Activated CD8-positive, alpha-beta memory T cell treated with anti-CD3 and anti-CD28 coated beads, Interleukin-2, amount 50 U/mL, for 48 hours (primary cell): ENCODE measurements around the gene HEXD.

Source experiments
- DNase-seq: peaks from one replicate; pipeline ENCODE4 v3.0.0-alpha.2; 2020

HEXD gene

DNA sequence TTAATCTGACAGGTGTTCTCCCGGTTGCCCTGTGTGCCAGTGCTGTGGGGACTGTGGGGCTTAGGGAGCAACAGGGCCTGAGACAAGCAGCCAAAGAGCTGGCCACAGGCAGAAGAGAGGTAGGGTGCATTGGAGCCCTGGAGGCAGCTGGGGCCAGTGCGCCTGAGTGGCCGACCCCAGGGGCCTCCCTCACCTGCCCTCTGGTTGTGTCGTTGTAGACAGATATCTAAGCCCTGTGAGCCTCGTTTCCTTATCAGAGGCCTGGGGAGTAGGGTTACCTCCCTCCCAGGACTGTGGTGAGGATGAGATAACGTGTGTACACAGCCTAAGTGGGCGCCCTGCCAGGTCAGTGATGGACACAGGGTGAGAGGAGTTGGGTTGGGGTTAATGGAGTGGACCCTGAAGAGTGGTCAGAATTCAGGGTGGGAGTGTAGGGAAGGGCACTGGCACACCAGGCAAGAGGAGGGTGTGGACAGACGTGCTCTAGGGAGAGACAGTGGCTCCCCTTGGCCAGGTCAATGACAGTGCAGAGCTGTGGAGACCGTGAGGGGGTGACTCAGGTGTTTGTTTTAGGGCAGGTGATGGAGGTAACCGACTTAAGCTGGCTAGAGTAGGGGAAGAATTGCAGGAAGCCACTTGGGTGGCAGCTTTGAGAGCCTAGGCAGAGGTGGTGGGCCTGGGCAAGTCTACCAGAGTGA, 43.8 kb downstream of the HEXD start:
- no peak for DNase-seq

DNA sequence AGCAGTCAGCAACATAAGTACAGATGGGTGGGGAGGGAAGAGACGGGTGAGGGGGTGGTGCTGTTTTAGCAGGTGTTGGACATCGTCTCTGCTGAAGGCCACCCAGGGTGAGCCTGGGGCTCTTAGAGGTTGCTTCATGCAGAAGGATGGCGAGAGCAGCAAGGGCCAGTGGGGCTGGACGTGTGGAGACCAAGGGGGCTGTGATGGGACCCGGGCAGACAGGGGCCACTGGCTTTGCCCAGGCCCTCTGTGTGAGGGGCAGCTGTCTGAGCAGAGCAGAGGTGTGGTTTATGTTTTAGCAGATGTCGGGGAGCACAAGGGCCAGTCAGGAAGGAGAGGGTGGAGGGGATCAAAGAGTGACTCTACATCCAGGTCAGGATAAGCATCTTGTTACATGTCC, 45.2 kb downstream of the HEXD start:
- DNase-seq, result no peak

DNA sequence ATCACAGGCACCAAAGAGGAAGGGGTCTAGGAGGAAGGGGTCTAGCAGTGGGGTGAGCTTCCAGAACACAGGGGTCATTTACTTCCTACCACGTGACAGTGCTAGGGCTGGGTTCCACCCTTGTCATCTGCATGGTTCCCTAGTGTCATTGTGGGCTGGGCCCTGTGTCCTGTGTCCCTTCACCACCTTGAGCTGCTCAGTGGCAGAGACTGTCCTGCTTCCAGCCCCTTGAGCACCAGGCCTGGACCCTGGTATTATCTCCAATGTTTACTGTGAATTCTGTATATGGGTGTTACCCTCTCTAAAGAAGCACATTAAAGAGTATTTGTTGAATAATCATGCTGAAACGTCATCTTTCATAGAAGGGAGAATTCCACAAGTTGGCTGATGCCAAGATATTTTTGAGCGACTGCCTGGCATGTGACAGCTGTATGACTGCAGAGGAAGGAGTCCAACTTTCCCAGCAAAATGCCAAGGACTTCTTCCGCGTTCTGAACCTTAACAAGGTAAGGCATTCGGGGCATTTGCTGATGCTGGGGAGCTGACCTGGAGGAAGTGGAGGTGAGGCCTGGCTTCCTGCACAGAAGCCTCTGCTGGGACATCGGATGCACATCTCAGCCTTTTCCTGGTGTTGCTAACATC, 45.9 kb downstream of the HEXD start:
- DNase-seq, result no peak

DNA sequence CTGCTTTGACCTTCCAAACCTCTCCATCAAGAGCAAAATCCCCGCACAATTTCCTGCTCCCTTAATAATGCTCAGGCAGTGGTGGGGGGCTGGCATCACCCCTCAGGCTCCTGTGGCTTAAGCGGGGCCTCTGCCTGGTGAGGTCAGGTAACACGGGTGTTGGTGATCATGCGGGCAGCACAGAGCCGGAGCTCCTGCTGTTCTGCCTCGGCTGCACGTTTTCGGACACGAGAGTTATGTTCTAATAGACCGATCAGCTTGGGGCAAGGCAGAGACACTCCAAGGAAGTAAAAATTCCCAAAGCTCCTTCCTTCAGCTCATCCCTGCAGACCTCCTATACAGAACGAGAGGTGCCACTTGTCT, 46.4 kb downstream of the HEXD start:
- no peak for DNase-seq

DNA sequence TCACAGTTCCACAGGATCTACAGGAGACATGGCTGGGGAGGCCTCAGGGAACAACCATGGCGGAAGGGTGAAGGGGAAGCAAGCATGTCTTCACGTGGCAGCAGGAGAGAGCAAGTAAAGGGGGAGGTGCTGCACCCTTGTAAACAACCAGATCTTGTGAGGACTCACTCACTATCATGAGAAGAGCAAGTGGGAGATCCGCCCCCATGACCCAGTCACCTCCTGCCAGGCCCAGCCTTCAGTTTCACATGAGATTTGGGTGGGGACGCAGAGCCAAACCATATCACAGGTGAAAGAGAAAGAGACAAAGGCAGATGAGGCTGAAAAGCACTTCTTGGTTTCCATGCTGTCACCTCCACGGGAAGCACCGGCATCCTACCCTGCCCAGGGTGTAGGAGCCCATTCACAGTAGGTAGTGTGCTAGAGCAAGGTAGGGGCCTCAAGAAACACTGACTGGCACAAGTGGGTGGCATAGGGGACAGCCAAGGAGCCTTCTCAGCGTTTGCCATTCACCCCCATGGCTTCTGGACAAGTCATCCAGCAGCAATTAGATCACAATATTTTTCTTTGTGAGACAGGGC, 47.0 kb downstream of the HEXD start:
- DNase-seq, result no peak

DNA sequence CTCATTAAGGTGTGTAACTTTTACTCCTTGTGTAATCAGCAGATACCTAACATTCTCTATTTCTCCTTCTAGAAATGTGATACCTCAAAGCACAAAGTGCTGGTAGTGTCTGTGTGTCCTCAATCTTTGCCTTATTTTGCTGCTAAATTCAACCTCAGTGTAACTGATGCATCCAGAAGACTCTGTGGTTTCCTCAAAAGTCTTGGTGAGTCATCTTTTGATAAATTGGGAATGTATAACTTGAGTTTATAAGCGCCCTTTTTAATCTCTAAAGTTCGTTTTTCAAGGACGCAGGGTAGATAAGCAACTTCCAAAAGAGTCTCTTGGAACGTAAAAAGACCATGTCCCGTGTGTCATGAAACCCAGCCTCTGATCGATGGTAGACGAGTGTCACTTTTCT, 50.5 kb downstream of the HEXD start:
- no peak for DNase-seq

DNA sequence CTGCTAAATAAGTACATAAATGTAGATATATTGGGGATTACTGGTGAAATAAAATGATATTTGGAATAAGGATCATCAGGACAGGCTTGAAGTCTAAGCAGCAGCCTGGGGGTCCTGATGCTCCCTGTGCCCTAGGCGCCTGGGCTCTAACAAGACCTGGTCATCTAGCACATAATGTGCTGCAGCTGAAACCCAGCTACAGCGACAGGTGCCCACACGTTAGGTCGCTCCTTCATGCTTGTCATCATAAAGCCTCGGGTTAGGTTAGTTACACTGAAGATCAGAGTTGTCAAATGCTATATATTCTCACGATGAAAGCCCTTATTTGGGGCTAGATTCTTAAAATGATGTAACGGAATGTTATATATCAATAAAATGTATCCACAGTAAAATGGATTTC, 51.9 kb downstream of the HEXD start:
- DNase-seq, result no peak

DNA sequence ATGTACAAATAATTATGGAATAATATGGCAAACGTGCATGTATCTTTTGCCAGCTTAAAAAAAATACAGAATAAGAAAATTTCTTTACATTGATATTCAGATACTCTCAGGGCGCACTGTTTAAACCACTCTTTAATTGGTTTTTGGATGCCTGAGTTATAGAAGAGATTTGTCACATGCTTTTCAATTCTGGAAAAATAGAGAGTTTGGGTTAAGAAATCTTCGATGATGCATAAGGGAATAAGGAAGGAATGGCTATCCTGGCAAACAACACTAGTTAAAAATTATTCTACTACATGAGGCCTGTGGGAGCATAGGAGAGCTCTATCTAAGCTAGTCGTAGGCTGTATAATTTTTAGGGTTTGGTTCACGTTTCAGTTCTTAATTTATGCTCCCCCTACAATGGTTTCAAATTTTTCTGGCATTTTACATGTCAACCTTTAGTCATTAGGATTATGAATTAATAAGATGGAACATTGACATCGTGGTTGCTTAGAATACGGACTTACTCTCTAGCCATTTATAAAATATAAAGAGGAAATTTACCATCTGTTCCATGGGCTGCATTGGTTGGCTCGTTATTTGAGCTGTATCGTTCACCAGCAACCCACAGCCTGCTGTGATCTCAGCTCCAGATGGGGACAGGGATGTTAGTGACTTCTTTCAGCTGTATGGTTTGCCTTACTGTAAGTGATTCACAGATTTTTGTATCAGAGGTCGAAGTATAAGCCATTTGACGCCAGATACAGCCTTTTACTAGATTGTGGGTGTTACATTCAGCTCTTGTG, 56.3 kb downstream of the HEXD start:
- no peak for DNase-seq

DNA sequence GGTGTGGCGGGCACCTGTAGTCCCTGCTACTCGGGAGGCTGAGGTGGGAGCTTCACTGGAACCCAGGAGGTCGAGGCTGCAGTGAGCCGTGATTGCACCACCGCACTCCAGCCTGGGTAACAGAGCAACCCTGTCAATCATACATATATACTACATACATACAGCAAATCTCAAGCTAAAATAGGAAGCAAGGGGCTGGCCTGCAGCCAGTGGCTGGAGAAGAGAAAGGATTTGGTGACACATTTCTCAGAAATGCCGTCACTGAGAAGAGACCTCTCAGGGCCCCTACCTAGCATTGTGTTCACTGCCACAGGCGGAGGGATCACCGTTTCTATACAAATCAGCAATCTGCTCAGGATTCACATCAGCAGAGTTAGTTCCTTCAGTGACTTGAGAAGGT, 57.3 kb downstream of the HEXD start:
- DNase-seq, result no peak

DNA sequence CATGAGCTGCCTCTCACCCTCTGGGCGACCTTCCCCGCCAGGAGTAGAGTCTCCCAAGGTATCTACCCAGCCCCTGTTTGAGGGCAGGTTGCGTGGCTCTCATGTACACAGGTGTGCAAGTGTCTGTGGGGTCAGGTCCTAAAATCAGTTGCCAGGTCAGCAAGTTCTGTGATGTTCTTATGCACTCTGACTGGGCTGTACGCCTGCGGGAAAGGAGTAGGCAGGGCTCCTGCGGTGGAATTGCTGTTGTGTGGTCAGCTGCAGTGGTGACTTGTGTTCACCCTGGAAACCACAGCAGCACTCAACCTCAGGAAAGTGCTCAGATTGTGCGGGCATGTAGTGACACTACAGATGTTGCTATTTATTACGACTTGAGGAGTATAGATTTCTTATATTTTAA, 59.8 kb downstream of the HEXD start:
- no peak for DNase-seq

DNA sequence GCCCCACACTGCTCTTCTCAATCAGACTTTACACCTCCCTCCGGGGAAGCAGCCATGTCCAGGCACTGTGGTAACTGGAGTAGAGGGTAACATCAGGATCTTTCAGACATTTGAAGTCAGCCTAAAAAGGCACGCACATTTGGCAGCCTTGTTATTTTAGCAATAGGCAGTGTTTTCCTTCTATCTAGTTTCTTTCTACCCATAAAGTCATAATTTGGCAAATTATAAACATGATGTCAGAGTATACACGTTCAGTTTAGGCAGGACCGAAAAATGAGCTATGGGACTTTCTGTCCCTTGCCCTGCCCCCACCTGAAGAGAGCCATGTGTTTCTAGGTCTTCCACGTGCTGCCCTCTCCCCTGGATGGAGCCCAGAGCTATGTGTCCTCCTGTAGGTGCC, 61.5 kb downstream of the HEXD start:
- DNase-seq, result no peak

DNA sequence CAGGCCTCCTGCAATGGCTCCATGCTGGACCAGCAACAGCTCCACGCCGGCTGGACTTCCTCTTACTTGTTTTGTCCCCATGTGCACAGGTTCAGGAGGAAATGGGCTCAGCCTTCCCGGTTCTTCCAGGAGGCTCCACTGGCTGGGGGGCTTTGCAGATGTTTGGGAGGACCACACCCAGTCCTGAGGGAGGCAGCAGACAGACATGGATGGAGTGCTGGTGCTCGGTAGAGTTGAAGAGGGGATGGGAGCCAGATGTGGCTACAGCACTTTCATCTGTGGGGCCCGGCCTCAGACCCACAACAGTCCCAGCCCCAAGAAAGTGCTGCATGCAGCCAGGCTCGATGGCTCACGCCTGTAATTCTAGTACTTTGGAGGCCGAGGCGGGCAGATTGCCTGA, 62.2 kb downstream of the HEXD start:
- no peak for DNase-seq

DNA sequence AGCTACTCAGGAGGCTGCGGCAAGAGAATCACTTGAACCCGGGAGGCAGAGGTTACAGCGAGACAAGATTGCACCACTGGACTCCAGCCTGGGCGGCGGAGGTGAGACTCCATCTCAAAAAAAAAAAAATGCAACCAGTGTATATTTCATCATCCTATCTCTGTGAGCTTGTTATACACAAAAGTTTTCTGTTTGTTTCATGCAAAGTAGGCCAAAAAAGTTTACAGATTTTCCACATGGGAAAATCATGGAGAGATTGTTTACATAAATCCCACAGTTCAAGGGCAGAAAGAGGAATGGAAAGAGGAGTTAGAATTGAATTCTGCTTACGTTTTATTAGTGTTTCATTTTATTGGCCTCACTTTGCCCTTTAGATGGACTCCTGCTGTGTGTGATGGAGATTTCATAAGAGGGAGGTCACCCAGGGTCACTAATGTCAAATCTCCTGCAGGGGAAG, 65.1 kb downstream of the HEXD start:
- no peak for DNase-seq

DNA sequence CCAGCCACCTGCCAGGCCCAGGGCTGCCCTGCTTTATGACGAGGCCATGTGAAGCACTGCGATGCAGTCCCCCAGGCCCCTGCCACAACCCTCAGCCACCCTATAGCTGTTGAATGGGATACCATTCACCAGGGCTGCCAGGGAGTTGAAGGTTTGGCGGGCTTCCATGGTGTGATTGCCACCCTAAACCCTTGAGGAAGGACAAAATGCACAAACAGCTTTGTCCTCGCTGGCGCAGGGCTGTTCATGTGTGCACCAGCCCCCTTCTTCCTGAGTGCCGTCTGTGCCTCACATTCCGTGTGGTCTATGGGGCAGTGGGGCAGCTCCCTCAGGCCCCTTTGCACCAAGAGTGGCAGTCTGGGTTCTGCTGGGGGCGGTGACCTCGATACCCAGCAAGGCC, 65.7 kb downstream of the HEXD start:
- DNase-seq, result no peak

DNA sequence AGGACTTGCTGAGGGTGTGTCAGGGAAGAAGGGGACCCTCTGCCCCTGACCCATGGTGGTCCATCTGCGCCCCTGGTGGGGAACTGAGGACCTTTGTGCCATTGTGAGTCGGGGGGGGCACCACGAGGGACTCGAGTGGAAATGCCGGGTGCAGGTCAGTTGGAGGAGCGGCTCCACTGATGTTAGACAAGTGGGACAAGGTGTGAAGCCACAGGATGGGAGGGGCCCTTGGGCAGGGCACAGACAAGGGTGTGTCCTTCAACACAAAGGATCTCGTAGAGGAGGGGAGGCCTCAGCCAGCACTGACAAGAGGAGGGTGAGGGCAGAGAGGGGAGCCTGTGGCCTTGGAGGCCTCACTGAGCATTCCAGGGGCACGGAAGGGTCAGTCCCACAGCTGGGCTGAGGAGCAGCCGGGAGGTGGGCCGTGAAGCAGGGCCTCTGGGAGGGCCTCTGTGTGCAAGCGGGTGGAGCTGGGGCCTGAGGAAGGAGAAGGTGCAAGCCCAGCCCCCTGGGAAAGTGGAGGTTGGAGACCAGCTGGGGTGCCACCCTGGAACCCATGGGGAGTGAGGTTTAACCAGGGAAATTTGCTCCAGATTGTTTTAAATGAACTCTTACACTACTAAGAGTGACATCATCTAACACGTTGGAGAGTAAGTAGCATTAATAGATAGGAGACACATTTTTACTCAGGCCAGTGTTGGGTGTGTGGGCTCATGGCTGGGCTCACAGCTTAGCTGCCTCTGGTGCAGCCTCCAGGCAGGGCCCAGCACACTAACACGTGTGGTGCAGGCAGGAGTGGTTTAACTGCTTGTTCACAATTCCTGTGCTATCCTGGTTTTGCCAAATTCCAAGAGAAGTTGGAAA, 68.3 kb downstream of the HEXD start:
- DNase-seq, result no peak

DNA sequence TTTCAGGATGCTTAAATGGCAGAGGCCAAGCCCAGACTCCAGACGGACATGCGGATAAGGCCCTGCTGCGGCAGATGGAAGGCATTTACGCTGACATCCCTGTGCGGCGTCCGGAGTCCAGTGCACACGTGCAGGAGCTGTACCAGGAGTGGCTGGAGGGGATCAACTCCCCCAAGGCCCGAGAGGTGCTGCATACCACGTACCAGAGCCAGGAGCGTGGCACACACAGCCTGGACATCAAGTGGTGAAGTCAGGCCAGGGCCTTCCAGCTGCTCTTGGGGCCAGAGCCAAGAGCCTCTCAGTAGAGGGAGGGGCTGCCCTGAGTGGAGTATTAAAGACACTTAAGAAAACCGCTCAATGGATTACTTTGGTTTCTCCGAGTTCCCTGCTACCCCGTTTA, 69.8 kb downstream of the HEXD start:
- no peak for DNase-seq

DNA sequence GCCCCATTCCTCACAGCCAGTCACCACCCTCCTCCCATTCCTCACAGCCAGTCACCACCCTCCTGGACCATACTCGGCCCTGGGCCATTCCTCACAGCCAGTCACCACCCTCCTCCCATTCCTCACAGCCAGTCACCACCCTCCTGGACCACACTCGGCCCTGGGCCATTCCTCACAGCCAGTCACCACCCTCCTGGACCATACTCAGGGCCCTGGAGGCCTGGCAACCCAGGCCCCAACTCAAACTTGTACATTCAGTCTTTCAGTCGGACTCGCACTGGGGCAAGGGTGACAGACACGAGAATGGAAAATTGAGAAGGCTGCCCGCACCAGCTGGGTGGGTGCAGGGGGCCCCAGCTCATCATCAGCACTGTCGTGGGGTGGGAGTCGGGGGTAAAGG, 71.0 kb downstream of the HEXD start:
- no peak for DNase-seq

DNA sequence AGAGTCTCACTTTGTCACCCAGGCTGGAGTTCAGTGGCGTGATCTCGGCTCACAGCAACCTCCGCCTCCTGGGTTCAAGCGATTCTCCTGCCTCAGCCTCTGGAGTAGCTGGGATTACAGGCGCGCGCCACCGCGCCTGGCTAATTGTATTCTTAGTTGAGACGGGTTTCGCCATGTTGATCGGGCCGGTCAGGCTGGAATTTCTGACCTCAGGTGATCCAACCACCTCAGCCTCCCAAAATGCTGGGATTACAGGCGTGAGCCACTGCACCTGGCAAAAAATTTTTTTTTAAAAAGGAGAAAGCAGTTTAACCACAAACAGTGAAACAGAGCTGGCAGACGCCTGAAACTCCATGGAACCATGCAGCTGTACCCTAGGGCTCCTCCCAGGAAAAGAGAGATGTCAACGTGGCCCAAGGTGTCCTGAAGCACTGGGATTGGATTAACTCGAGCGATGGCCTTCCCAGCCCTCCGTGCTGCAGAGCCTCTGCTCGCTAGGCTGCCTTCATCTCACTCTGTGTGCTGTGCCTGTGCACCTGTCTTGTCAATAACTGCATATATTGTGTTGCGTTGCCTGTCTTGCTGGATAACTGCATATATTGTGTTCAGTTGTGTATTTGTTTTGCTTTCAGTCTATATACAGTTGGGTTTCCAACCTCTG, 71.8 kb downstream of the HEXD start:
- DNase-seq, result no peak

DNA sequence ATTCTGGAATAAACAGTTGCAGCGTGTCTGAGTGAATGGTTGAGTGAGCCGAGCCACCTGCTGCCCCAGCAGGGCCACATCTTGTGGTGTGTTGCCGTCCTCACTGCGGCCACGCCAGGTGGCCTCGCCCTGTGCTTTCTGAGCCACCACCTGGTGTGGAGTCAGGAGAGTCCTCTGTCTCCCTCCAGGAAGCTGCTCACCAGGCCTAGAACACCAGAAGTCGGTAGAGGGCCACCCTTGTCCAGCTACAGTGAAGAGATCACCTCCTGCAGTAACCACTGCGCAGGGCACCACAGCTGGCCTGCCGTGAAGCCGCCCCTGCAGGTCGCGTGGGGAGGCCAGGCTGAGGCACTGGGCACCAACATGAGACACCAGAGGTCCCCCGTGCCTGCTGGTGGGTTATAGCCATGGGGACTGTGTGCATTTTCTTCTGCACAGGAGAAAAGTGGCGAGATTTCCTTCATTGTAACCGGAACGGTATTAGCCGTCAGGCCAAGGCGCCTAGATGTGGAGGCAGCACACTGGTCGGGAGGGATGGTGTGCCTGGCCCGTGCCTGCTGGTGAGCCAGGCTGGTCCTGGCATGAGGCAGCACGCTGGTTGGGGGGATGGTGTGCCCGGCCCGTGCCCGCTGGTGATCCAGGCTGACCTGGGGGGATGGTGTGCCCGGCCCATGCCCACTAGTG, 72.5 kb downstream of the HEXD start:
- DNase-seq, result no peak

DNA sequence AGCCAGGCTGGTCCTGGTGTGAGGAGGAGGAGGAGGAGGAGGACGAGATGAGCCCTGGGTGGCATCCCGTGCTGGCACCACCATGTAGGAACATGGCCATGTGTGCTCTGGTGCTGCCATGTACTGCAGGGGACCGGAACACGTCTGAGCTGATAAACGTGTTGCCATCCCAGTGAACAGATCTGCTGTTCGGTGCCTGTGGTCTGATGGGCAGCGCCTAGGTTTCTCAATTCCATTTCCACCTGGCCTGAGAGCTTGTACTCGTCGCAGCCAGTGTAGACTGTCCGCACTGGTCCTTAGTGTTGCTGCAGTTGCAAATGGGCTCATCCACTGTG, 73.0 kb downstream of the HEXD start:
- no peak for DNase-seq

DNA sequence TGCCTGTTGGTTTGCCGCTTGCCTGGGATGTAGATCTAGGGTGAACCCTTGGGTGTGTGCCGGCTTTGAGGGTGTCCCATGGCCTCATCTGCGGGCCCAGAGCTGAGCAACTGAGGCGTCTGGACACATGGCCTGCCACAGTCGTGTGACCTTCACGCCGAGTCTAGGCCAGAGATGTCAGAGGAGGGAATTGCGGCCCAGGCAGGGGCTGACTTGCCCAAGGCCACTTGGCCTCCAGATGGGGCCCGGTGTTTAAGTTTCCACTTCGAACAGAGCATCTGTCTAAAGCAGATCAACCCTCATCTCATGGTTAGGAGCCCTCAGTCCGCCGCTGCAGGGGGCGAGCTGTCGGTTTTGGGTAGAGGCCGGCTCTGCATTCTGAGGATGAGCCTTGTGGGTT, 73.4 kb downstream of the HEXD start:
- DNase-seq, result no peak
